NCI-H2227 (cell line): ENCODE measurements around the gene MACROD2.
A peak's percentile ranks its signal among the peaks of the same experiment; 100 is the strongest.
"Not testable (repeated sequence)": the region's sequence is repeated elsewhere in the genome, so short reads cannot be mapped to it uniquely, and the experiment has no call there.

Experiments used
- DNase-seq: peaks from one replicate; lab custom pipeline; 2025; ENCODE audit not compliant: unreplicated experiment; lab: John Stamatoyannopoulos, UW

The MACROD2 gene

DNA sequence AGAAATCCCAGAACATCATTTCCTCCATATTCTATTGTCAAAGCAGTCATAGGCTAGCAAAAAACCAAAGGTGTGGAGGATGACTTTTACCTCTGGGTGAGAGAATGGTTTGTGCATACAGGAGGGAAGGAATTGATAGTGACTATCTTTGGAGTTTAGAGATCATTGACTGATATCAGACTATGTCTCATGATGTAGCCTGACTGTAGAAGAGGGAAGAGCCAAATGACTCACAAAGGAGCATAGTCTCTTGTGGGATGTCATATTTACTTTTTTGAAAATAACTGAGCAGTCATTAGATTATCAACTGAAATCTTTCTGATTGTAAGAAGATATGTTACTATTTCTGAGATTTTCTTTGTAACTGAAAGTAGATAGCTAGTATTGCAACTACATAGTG, 183.6 kb downstream of the MACROD2 start:
- DNase-seq: no peak

DNA sequence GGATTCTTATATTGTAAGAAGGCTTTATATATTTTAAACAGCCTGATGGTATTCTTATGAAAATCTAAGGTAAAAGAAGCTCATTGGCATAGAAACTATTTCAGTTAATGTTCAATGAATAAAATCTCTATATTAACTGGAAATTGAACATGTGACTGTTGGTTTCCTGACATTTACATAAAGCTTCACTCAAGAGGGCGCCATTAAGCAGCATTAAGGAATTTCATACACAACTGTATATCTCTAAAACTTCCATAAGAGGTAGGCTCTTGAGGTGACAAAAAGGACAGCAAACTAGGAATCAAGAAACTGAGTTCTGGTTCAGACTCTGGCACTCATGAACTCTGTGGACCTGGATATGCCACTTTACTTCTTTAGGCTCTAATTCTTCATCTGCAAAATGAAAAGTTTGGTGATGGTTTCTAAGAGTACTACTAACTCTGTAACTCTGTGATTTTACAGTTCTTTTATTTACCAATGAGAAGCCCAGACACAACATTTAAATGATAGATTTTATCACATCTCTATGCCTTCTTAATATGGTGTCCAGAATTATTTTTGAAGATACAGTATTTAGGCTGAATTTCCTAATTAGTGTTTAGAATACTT, 194.6 kb downstream of the MACROD2 start:
- DNase-seq: no peak

DNA sequence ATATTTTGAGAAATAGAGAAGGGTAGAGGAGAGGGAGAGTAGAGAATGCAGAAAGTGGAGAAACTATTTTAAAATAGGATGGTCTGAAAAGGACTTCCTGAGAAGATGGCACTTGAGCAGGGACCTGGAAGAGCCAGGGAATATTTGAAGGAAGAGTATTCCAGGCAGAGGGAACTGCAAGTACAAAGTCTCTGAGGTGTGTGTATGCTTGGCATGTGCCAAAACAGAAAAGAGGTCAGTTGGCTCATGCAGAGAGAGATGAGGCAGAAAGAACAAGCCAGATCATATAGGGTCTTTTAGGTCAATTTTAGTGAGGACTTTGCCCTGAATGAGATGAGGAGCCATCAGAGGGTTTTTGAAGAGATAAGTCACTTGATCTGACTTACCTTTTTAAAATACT, 196.2 kb downstream of the MACROD2 start:
- DNase-seq: no peak

DNA sequence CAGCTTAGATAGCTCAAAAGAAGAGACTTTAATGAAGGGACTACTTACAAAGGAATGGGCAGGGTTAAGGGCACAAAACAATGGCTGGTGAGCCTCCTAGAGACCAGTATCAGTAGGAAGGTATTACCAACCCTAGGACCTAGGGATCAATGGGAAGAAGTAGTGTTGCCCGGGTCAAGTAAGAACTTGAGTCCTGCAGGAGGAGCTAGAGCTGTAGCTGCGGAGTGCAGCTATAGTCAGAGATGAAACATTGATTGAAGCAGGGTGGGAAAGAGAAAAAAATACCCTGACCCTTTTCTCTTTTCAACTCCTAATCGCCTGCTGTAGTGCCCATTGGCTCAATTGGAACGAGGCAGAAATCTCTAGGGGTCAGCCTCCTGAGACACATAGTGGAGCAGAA, 198.1 kb downstream of the MACROD2 start:
- DNase-seq: no peak

DNA sequence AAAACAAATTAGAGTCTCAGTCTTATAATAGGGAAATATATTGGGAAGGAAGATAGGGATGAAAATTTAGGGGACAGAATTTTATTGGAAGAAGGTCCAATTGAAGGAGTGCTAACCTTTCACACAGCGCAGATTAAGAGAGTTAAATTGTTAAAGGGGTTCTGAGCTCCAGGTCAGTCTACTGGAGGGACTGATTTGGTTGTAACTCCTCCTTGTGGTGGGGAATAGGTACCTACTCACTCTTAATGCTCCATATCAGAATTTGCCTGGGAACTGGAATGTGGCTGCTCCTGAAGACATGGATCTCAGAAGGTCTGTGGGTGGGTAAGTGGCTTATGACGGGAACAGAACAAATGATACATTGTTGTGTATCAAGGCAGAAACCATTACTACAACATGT, 198.6 kb downstream of the MACROD2 start:
- no peak for DNase-seq

DNA sequence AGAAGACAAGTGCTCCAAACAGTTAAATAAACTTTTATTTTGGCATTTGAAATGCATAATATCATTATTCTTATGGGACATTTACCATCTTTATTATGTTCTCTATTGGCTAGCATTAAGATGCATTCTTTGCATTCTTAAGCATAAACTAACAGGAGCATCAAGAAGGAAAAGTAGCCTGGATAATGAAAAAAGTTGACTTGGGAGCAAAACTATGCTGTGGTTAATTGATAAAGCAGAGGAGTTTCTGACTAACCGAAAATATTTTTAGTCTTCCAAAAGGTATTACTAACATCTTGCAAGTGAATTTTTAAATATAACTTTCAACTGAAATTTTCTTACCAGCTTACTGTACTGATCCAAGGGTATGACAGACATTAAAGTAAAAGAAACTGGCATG, 201.8 kb downstream of the MACROD2 start:
- no peak for DNase-seq

DNA sequence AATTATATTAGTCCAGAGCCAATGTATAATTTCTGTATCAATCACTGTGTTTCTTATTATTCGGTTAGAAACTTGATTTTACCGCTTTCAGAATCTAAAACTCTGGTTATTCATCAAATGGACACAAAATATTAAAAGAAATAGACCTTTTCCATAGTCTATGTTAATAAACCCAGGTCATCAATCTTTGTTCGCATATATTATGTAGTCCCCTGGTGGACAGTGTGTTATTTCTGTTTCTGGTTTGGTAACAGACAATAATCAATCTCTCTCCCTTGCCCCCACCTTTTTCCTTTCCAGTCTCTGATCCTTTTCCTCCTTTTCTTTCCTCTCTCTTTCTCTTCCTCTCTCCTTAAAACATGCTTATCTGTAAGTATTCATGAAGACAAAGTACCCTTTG, 203.1 kb downstream of the MACROD2 start:
- no peak for DNase-seq

DNA sequence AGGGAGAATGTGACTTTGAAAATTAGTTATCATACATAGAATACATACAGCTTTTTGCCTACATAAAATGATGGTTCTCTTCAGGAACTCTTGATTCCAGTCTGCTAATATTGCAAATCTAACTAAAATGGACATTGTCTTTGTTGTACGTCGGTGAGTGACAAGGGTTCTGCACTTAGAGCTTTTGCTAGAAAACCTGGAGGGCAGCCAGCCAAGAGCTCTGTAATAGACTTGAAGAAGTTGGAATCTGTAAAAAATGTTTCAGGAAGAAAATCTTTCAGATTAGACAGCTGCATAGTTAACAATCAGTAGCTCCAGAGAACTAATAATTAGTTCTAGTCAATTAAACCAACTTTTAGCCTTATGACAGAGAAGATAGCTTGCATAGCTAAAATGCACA, 203.8 kb downstream of the MACROD2 start:
- no peak for DNase-seq

DNA sequence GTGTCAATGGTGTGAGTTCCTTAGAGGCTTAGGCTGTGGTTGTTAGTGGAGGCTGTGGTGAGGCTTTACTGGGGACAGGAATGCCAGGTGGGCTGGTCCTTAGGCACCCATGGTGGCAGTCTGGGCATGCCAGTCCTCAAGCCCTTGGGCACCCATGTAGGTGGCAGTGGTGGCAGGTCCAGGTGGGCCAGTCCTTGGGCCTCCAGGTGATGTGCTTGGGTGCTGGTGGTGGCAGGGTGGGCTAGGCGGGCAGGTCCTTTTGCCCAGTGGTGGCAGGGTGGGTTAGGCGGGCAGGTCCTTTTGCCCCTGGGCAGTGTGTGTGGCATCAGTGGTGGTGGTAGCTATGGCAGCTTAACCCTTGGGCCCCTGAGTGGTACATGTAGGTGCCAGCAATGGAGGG, 208.3 kb downstream of the MACROD2 start:
- no peak for DNase-seq

DNA sequence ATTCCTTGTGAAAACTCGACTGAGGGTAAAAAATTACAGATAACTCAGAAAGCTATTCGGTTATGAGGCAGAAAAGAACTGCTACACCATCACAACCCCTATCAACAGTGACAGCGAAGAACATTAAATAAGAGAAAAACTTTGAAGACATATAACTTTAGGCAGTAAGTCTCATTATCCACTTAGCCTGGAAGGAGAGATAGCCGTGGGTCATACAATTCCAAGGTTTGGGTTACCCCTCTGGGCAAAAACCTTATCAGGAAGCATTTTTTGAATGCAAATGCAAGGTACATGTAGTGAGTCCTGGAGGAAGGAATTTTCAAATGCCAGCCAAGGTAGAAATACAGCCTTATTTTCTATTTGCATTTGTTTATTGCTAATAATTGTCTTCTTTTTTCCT, 212.3 kb downstream of the MACROD2 start:
- DNase-seq: no peak

DNA sequence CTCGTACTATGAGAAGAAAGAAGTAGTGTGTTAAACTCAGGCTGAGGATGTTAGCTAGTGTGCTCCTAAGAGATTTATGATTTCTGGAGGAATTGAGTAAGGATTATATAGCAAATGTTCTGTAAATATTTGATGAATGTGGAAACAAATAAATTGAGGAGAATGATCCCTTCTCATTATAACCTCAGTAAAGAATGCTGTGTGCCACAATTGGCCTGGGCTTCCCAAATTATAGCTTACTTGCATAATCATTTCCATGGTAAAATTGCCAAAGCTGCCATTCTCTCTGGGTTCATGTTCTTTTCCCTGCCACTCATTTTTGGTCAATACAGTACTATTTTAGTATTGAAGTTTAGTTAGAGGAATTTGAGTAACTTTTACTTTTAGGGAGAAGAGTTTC, 213.6 kb downstream of the MACROD2 start:
- no peak for DNase-seq

DNA sequence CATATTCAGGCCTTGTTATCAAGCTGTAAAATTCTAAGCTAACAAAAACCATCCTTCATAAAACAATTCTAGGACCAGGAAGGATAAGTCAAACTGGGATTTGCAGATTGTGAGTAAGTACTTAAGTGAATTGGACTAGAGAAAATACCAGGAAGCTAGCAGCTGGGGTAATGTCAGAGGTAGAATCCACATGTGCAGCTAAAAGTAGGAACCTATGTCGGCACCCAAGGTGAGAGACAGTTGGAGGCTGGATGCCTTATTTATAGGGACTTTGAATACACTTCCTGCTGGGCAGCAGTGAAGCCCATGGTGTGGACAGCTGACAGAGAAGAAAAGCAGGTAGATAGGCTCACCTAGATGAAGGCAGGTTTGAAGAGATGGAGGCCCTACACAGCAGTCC, 214.8 kb downstream of the MACROD2 start:
- DNase-seq: no peak

DNA sequence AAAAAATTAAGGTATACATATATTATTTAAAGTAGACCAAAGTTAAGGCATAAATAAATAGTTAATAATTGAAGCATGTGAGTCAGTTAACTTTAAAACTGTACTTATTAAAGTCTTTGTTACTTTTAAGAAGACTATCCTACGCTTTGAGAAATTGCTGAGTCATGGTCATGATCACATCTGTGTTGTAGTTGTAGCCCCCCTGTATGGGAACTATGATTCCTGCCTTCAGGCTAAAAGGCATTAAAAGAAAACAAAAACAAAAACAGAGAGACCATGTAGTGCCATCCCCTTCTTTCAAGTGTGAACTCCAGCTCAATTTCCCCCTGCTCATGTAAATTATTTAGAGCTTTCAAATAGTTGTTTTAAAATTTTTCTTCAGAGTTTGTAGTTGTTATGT, 218.7 kb downstream of the MACROD2 start:
- DNase-seq: no peak

DNA sequence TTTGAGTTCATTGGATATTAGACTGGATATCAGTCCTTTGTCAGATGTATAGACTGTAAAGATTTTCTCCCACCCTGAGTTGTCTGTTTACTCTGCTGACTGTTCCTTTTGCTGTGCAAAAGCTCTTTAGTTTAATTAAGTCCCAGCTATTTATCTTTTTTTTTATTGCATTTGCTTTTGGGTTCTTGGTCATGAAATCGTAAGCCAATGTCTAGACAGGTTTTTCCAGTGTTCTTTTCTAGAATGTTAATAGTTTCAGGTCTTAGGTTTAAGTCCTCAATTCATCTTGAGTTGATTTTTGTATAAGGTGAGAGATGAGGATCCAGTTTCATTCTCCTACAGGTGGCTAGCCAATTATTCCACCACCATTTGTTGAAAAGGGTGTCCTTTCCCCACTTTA, 220.6 kb downstream of the MACROD2 start:
- not testable (repeated sequence) for DNase-seq

DNA sequence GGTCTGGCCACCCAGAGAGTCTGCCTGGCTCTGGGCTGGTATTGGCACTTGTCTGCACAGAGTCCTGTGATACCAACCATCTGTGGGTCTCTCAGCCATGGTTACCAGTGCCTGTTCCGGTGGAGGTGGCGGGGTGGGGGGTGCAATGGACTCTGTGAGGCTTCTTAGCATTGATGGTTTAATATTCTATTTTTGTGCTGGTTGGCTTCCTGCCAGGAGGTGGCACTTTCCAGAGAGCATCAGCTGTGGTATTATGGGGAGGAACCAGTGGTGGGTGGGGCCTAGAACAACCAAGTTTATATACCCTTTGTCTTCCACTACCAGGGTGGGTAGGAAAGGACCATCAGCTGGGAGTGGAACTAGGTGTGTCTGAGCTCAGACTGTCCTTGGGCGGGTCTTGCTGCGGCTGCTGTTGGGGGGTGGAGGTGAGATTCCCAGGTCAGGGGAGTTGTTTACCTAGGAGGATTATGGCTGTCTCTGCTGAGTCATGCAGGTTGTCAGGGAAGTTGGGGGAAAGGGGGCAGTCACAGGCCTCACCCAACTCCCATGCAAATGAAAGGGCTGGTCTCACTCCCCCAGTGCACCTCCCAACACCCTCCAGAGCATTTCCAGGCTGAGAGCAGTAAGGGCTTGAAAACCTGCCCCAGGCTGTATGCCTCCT, 224.6 kb downstream of the MACROD2 start:
- DNase-seq: no peak

DNA sequence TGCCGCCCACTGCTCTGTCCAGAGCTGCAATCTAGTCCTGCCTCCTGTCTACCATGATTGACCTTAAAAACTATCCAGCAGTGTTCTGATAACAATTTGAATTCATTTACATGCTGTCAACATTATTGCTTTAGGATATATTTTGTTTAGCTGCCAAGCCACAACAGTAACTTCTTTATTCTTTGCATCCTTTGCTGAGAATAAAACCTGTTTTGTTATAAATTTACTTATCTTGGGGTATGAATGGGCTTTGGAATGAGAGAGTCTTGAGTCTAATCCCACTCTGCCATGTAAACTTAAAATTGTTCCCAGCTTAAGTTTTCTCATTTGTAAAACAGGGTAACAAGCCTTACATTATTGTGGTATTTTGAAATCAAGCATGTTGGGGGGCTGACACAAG, 225.7 kb downstream of the MACROD2 start:
- DNase-seq: no peak

DNA sequence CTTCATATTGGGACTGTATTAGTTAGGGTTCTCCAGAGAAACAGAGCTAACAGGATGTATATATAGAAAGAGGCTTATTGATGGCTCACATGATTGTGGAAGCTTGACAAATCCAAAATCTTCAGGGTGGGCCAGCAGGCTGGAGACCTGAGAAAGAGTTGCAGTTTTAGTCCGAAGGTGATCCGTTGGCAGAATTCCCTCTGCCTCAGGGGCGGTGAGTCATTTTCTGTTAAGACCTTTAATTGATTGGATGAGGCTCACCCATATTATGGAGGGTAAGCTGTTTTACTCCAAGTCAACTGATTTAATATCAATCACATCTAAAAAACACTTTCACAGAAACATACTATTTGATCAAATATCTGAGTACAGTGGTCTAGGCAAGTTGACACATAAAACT, 228.5 kb downstream of the MACROD2 start:
- DNase-seq: no peak

DNA sequence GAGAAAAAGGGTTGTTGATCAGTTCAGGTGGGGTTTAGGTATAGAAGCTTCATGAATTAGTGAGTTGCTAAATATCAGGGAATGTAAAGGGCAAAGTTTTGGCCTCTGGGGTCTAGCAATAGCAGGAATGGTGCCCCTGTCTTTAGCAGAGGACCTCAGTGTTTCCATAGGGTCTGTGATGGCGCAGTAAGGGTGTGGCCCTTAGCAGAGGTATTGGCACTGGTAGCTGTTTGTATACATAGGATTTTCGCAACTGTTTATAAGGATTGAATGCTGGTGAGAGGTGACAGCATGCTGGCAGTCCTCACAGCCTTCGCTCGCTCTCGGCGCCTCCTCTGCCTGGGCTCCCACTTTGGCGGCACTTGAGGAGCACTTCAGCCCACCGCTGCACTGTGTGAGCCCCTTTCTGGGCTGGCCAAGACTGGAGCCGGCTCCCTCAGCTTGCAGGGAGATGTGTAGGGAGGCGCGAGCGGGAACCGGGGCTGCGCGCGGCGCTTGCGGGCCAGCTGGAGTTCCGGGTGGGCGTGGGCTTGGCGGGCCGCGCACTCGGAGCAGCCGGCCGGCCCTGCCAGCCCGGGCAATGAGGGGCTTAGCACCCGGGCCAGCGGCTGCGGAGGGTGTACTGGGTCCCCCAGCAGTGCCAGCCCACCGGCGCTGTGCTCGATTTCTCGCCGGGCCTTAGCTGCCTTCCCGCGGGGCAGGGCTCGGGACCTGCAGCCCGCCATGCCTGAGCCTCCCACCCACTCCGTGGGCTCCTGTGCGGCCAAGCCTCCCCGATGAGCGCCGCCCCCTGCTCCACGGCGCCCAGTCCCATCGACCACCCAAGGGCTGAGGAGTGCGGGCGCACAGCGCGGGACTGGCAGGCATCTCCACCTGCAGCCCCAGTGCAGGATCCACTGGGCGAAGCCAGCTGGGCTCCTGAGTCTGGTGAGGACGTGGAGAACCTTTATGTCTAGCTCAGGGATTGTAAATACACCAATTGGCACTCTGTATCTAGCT, 231.0 kb downstream of the MACROD2 start:
- DNase-seq: peak; percentile 46

DNA sequence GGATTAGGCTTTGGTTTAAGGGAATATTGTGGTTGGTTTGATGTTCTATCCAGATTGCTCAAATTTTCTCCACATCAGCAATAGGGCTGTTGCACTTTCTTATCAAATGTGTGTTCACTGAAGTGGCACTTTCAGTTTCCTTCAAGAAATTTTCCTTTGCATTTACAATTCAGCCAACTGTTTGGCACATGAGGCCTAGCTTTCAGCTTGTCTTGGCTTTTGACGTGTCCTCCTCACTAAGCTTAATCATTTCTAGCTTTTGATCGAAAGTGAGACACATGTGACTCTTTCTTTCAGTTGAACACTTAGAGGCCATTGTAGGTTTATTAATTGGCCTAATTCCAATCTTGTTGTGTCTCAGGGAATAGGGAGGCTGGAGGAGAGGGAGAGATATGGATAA, 237.3 kb downstream of the MACROD2 start:
- DNase-seq: no peak

DNA sequence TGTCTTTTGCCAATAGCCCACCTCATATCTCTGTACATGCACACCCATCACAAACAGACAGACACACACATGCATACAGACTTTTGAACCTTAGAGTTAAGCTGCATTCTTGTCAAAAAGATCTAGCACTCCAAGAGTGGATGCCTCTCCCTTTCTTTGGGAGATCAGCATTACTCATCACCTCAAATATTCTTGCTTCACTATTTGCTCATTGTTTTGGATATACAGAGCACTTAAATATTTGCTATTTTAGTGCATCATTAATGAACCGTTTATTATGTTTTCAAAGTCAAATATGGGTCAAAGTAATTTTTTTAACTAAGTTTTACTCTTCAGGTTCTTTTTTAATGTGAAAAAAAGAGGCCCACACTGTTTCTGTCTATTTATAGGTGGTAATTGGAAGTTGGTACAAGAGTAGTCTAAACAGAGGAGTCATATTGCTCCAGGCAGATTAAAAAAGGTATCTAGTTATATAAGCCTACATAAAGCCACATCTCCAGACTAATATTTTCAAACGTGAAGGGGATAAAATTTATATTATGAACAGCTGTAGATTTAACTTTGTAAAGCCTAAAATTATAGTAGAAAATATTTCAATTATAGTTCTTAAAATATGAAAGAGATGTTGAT, 239.5 kb downstream of the MACROD2 start:
- no peak for DNase-seq

DNA sequence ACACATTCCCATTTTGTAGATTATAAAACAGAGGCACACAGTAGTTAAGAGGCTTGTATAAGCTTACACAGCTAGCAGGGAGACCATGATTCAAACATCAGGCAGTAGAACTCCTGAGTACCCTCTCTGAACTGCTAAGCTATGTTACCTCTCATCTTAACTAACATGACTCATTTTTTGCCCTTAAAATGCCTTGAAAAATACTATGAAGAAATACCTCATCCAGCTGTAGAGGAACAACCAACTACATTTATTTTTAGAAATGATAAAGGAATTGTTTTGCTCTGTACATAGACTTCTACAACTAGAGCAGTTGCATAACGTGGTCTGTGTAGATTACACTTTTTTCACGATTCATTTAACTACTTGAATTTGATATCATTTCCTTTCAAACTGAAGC, 240.0 kb downstream of the MACROD2 start:
- DNase-seq: no peak
